GM12864 (cell line): ENCODE data around the gene MZB1.
"Not testable (repeated sequence)": the region's sequence is repeated elsewhere in the genome, so short reads cannot be mapped to it uniquely, and the experiment has no call there.

ENCODE experiments used
- DNase-seq: peaks from one replicate; pipeline ENCODE4 v3.0.0-alpha.2; 2011; ENCODE audit warnings: low read depth
- H3K4me3 ChIP-seq: 2 replicates; pipeline ENCODE4 v1.5.1; 2011; ENCODE audit warnings: mild to moderate bottlenecking, low read depth, low read length, control low read depth
- CTCF ChIP-seq: IDR thresholded peaks from 2 replicates; pipeline ENCODE4 v1.5.1; 2011; ENCODE audit warnings: low read depth, mild to moderate bottlenecking, moderate library complexity, low read length, control low read depth, inconsistent platforms; ENCODE audit errors: missing control alignments

Gene MZB1

GRCh38 chr5:139358064-139358463 is 31.6 kb downstream of the MZB1 start:
- no peak overlapping the region for H3K4me3 ChIP-seq

DNA sequence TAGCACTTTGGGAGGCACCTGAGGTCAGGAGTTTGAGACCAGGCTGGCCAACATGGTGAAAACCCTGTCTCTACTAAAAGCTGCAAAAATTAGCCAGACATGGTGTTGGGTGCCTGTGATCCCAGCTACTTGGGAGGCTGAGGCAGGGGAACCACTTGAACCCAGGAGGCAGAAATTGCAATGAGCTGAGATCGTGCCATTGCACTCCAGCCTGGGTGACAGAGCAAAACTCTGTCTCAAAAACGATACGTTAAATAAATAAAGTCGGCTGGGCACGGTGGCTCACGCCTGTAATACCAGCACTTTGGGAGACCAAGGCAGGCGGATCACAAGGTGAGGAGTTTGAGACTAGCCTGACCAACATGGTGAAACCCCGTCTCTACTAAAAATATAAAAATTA is 33.8 kb downstream of the MZB1 start:
- not testable (repeated sequence) for DNase-seq, H3K4me3 ChIP-seq

More at GRCh38 chr5:139358064-139358463, 31.6 kb downstream of the MZB1 start:
- TF ChIP-seq CTCF = no peak
- no peak for DNase-seq

GRCh38 chr5:139354186-139354585 is 35.5 kb downstream of the MZB1 start:
- no peak overlapping the region for H3K4me3 ChIP-seq
- TF ChIP-seq CTCF = no peak
- DNase-seq = no peak

DNA sequence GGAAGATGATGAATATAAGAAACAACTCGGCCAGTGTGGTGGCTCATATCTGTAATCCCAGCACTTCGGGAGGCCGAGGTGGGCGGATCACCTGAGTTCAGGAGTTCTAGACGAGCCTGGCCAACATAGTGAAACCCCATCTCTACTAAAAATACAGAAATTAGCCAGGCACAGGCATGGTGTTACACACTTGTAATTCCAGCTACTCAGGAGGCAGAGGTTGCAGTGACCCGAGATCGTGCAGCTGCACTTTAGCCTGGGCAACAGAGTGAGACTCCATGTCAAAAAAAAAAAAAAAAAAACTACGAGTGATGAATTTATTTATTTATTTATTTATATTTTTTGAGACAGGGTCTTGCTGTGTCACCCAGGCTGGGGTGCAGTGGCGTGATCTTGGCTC is 41.9 kb downstream of the MZB1 start:
- H3K4me3 ChIP-seq, DNase-seq: not testable (repeated sequence)

GRCh38 chr5:139345442-139345841 is 44.3 kb downstream of the MZB1 start:
- not testable (repeated sequence) for DNase-seq, H3K4me3 ChIP-seq

DNA sequence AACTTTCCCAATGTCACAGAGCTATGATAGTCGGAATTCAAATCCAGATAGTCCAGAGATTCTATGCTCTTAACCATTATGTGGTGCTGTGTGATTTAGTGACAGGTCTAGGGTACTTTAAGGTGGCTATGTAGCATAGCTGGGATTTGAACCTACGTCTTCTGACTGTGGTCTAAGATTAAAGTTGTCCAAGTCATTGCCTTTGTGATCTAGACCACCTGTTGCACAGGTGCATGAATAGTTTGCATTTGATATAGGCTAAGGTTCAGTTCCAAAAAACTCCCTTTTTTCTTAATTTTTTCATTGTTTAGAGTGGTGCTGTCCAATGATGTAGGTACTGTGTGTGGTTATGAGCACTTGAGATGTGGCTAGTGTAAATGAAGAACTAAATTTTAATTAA is 45.5 kb downstream of the MZB1 start:
- TF ChIP-seq CTCF = no peak
- no peak for DNase-seq
- no peak overlapping the region for H3K4me3 ChIP-seq

DNA sequence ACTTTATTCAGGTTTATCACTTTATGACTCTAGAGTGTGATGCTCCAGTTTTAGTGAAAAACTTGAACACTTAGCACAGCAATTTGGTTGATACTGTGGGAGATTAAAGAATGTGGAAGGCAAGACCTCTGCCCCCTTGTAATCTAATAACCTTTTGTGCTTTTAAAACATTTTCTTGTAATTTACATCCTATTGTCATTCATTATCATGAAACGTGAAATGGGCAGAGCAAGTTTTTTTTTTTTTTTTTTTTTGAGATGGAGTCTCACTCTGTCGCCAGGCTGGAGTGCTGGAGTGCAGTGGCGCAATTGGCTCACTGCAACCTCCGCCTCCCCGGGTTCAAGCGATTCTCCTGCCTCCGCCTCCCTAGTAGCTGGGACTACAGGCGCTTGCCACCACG is 46.2 kb downstream of the MZB1 start:
- peak overlapping the region; percentile 93; the same call in 1 of the 2 replicates for H3K4me3 ChIP-seq
- no peak for DNase-seq
- TF ChIP-seq CTCF = no peak

GRCh38 chr5:139342423-139342723 is 47.3 kb downstream of the MZB1 start:
- no peak for DNase-seq
- TF ChIP-seq CTCF = no peak
- H3K4me3 ChIP-seq = peak overlapping the region; percentile 93

DNA sequence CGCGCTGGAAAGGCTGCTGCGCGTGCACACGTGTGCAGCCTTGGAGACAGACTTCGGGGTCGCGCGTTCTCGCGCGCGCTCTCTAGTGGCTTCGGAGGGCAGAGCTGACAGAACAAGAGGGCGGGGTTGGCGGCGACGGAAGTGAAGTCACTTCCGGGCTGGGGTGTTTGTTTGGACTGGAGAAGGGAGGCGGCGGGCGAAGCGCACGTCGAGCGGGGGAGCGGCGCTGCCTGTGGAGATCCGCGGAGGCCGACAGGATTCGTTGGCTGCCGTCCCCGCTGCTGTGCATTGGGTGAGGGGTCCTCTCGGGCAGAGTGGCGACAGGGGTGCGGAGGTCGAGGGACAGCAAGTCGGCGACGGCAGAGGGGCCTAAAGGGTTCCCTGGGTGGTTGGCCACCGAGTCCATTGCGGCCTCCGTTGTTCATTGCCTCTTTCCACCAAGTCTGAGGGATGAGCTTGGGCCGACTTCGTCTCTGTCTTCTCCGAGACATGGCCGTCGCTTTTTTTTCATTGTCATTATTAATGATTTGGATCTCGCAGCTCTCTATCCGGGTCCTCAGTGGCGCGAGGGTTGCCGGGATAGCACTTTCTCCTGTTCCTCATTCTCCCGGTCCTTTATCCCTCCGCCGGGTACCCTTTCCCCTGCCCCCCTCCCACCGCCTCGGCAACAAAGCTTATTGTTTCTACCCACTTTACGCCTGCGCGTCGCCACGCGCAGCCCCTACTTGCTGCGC is 47.9 kb downstream of the MZB1 start, which contains the start of gene PAIP2:
Gene PAIP2 (plus strand): TSS at position 166 of the 734 bp plus-strand sequence. CDS start 21,931 bp downstream, outside the sequence.
- peak; percentile 91 for DNase-seq
- H3K4me3 ChIP-seq = peak within 1 kb of the TSS; percentile 93
- peak; percentile 77 for TF ChIP-seq CTCF
